NCI-H187 treated with DMSO at 0.1 percent for 48 hours (cell line): ENCODE measurements around the gene TMA7.
"Not testable (repeated sequence)": the region's sequence is repeated elsewhere in the genome, so short reads cannot be mapped to it uniquely, and the experiment has no call there.

ENCODE experiments used
- DNase-seq: peaks from one replicate; lab custom pipeline; 2025; lab: John Stamatoyannopoulos, UW

The TMA7 gene

GRCh38 chr3:48468329-48468731 is 28.3 kb downstream of the TMA7 start:
- DNase-seq: no peak

- DNase-seq: no peak
Observed at GRCh38 chr3:48469046-48469915, 29.2 kb downstream of the TMA7 start.

GRCh38 chr3:48470286-48470685 is 30.2 kb downstream of the TMA7 start:
- no peak for DNase-seq

- DNase-seq: no peak
Observed at GRCh38 chr3:48472673-48472922, 32.5 kb downstream of the TMA7 start.

- no peak for DNase-seq
Observed at GRCh38 chr3:48472923-48473616, 33.0 kb downstream of the TMA7 start.

GRCh38 chr3:48473617-48473952 is 33.5 kb downstream of the TMA7 start:
- DNase-seq: no peak

- DNase-seq: not testable (repeated sequence)
Observed at GRCh38 chr3:48474031-48474430, 34.0 kb downstream of the TMA7 start.

- DNase-seq: no peak
Observed at GRCh38 chr3:48474619-48475018, 34.6 kb downstream of the TMA7 start.

- DNase-seq: no peak
Observed at GRCh38 chr3:48475188-48475587, 35.1 kb downstream of the TMA7 start.

- DNase-seq: no peak
Observed at GRCh38 chr3:48476426-48477053, 36.5 kb downstream of the TMA7 start.

GRCh38 chr3:48477959-48478520 is 38.0 kb downstream of the TMA7 start:
- no peak for DNase-seq

GRCh38 chr3:48478626-48479555 is 38.8 kb downstream of the TMA7 start:
- no peak for DNase-seq

GRCh38 chr3:48480891-48481290 is 40.8 kb downstream of the TMA7 start:
- DNase-seq: not testable (repeated sequence)

GRCh38 chr3:48482822-48483221 is 42.8 kb downstream of the TMA7 start:
- DNase-seq: not testable (repeated sequence)

- DNase-seq: no peak
Observed at GRCh38 chr3:48486952-48487351, 46.9 kb downstream of the TMA7 start.

GRCh38 chr3:48492461-48493202 is 52.6 kb downstream of the TMA7 start:
- no peak for DNase-seq

- DNase-seq: no peak
Observed at GRCh38 chr3:48493203-48493501, 53.1 kb downstream of the TMA7 start.
